ENCODE measurements around the gene ITGA1. TPM values are rescaled to one million over a fixed set of nuclear protein-coding genes. Genes with fewer than 3 reads are reported as not detected.

Gene ITGA1
- total RNA-seq, 2 donors from 2014 or later, result 29.3 to 34.9 TPM

GRCh38 chr5:52998552-52999313, 211.0 kb downstream of the ITGA1 start:
- intact Hi-C loops (cut with DNase I), result no loop called here

DNA sequence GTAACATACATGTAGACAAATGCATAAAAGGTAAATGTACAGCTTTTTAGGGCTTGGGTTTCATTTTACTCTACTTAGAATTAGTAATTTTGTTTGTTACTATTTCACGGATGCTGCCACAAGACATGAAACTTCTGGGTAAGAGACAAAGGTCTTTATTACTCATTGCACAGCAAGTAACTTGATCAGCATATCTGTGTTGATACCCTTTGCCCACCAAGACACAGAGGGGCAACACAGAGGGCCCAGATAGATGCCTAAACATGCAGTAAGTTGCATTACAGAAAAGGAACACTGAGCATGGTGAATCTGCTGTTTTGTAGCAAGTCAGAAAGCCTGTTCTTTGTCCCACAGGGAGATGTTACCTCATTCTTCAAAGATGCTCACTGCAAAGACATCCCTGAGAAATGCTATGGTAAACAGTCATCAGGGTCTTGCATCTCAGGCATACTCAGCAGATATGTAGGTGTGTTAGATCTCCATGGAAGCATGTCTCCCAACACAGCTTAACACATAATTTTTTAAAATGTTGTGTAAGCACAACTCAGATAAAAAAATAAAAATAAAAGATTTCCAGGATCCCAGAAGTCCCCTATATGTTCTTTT, 211.7 kb downstream of the ITGA1 start:
- intact Hi-C loops (cut with DNase I), result no loop called here

More at GRCh38 chr5:52998552-52999313, 211.0 kb downstream of the ITGA1 start:
- no peak for ATAC-seq
- DNase-seq, result no peak

DNA sequence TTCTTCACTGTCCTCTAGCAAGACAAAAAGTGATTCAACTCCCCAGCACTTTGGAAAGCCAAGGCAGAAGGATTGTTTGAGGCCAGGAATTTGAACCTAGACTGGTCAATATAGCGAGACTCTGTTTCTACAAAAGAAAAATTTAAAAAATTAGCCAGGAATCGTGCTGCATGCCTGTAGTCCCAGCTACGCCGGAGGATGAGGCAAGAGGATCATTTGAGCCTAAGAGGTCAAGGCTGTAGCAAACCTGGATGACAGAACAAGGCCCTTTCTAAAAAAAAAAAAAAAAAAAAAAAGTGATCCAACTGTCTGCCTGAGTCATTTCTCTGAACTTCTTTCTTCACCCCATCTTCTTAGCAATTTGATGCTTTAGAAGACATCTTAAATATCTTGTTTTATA, 213.8 kb downstream of the ITGA1 start:
- ATAC-seq (no peak), DNase-seq (no peak)
- intact Hi-C loops (cut with DNase I), result no loop called here

More for the DNA sequence above, 211.7 kb downstream of the ITGA1 start:
- no peak for DNase-seq
- ATAC-seq, result no peak

- intact Hi-C loops (cut with DNase I), result no loop called here
- DNase-seq (no peak), ATAC-seq (no peak)
Measured at GRCh38 chr5:53002491-53002890, 214.8 kb downstream of the ITGA1 start.

GRCh38 chr5:53003144-53003543, 215.4 kb downstream of the ITGA1 start:
- intact Hi-C loops (cut with DNase I), result no loop called here
- no peak for DNase-seq
- no peak for ATAC-seq

DNA sequence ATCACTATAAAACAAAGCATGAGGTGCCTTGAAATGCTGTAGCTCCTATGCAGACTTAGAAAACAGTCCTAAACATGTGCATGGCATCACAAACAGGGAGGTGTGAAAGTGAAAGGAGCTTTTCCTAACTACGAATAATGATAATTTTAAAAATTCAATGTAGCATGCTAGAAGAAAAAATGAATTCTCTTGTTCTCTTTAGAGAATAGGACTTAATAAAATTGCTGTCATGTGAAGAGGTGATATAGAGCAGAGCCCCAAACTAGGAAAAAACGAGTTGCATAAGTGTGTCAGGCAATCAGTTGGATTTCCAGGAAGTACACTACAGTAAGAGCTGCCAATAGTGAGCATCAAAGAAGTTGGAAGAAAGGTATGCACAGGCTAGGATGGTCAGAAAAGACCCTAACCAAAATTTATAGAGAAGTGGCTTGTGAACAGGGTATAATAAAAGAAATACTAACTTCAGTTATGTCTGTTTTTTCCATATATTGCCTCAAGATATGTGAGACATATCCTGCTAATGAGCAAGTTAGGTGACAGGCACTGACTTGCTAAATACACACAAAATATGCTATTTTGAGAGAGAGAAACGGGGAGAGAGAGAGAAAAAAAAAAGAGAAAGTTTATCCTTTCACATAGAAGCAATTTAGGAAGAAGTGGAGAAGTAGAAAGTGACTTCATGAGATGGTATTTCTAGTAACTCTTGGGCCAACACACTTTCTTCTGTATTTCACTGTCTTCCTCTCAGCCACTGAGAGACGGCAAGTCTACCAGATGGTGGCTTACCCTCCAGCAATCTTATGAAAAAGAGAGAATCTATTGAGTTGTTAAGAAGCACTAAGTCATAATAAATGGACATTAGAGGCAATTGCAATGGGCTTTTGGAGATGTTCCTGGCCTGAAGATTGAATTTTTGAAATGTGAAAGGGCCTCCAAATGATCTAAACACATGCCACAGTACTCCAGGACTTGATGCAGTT, 219.5 kb downstream of the ITGA1 start:
- ATAC-seq (no peak), DNase-seq (no peak)
- intact Hi-C loops (cut with DNase I), result no loop called here

DNA sequence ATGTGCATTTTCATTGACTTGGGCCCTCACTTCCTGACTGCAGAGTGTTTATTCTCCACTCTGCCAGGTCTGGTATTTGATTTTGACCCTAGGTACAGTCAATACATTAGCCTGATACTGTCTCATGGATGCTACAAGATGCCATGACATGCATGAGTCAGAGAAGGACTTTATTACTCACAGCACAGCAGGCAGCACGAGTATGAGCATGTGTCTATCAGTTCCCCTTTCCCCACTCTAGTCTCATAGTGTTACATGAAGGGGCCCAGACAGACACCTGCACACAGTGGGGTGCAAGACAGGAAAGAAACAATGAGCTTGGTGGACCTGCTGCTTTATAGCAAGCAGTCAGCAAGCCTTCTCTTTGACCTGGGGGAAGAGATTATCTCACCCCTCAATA, 221.0 kb downstream of the ITGA1 start:
- intact Hi-C loops (cut with DNase I), result no loop called here
- DNase-seq (no peak), ATAC-seq (no peak)

Other genes starting within 250 kb of the ITGA1 start
- 10 to 100 TPM; 16.1 to 23.6 TPM for gene PELO, start within 50 bp of the ITGA1 start, total RNA-seq
- 1 to 10 TPM in 1 of 2 donors, under 1 TPM in 1; 0.88 to 3.8 TPM for gene ITGA2, start 201.4 kb downstream of the ITGA1 start, total RNA-seq